Smooth muscle cell of the brain vasculature (primary cell): ENCODE data around the gene TNFAIP8L1.

Experiments used
- DNase-seq: peaks from one replicate; pipeline ENCODE4 v3.0.0-alpha.2; 2012; ENCODE audit warnings: low read depth, low spot score

TNFAIP8L1 gene

GRCh38 chr19:4609878-4610511 lies 29.3 kb upstream of the TNFAIP8L1 start:
- DNase-seq, result no peak

DNA sequence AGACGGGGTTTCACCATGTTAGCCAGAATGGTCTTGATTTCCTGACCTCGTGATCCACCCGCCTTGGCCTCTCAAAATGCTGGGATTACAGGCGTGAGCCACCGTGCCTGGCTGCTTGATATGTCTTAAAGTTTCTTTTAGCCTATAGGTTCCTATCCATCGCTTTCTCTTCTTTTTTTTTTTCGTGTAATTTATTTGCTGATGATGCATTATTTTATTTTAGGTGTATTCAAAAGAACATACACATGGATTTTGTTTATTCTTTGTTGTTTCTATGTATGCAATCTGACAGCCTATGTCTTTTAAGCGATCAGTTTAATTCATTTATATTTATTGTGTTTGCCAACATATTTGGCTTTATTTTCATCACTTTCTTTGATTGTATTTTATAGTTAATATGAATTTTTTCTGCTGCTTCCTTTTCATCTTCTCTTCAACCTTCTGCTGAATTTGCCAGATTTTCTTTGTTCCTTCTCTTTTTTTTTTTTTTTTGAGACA lies 26.0 kb upstream of the TNFAIP8L1 start:
- no peak for DNase-seq

GRCh38 chr19:4618019-4618418 lies 21.3 kb upstream of the TNFAIP8L1 start:
- no peak for DNase-seq

DNA sequence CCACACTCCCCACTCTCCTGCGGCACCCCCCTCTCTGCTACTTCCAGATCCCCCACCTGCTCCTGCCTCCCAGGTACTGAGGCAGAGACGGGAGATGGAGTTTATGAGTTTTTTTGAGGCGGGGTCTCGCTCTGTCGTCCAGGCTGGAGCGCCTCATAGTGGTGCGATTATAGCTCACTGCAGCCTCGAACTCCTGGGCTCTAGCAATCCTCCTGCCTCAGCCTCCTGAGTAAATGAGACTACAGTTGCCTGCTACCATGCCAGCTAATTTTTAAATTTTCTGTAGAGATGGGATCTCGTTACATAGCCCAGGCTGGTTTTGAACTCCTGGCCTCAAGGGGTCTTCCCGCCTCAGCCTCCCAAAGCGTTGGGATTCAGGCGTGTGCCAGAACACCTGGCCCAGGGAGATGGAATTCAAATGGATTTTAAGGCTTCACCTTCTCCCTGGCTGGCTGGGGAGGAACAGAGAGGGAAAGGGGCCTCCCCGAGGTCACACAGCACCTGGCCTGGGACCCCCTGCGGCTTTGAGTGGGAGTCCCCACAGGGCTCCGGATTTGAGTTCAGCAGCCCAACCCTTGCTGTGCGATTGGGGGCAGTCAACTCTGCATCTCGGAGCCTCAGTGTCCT lies 19.5 kb upstream of the TNFAIP8L1 start:
- DNase-seq, result no peak

- DNase-seq, result no peak
These were observed 18.6 kb upstream of the TNFAIP8L1 start for GRCh38 chr19:4620675-4621074.

- DNase-seq, result no peak
These were observed 16.5 kb upstream of the TNFAIP8L1 start for GRCh38 chr19:4622695-4623421.

DNA sequence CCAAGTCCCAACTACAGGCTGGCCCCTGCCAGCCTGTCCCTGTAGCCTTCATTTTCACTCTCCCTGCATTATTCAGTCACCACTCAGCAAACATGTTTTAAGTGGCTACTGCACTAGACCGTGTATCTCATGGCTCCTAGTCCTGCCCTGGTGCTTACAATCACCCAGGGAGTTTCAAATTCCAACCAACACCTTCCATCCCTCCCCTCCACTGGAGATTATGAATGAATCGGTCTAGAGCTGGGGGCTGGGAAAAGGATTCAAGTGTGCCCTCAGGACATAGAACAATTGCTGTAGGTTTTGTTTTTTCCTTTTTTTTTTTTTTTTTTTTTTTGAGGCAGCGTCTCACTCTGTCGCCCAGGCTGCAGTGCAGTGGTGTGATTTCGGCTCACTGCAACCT lies 15.0 kb upstream of the TNFAIP8L1 start:
- DNase-seq, result no peak

- no peak for DNase-seq
These were observed 14.5 kb upstream of the TNFAIP8L1 start for GRCh38 chr19:4624733-4625362.

DNA sequence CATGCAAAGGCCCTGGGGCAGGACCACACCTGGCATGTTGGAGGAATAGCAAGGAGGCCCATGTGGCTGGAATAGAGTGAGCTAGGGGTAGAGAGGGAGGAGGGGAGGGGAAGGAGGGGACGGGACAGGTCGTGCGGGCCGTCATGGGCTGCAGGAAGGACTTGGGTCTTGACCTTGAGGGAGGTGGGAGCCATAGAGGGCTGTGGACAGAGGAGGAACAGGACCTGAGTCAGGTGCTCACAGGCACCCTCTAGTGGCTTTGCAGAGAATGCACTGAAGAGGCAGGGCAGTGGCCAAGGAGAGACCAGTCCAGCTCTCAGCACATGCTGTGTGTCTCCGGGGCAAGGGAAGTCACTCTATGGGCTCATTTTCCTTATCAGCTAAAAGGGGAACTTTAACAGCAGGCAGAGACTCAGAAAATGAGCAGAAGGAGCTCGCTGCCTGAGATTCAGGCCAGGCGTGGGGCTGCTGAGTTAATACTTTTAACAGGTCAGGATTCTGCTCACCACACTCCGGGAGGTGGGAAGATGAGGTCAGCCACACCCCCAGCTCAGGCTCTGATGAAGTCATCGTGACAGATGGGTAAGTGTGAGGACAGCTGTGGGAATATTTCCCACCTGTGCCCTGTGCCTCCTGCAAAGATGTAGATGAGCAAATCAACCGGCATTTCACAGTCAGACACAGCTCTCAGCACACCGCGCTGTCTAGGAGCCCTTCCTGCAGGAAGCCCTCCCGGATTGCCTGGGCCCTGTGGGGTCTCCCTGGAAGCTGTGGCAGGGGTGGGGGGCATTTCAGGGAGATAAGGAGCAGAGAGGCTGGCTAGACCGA lies 6.0 kb upstream of the TNFAIP8L1 start:
- DNase-seq, result peak; percentile 45

- no peak for DNase-seq
These were observed 3.6 kb upstream of the TNFAIP8L1 start for GRCh38 chr19:4635754-4636116.

DNA sequence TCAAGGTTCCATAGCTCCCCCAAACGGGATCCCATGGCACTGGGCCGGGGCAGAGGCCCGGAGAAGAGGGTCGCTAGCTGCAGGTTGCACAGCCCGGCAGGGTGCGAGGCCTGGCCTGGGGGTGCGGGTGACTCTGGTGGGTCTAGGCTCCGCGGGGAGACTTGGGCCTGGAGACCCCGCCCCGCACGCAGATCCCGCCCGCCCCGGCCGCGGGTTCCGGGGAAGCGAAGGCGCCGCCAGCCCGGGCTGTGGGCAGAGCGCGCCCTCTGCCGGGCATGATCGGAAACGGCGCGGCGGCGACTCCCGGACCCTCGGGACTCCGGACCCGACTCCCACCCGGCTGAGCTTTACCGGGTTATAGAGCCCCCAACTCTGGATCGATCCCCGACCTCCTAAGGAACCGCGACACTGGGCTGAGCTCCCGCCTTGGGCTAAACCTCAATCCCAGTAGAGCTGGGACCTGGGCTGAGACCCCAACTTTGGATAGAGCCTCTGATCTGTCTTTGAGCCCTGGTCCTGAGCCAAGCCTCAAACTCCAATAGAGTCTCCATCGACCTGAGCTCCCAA lies 3.1 kb upstream of the TNFAIP8L1 start:
- no peak for DNase-seq

- DNase-seq, result no peak
These were observed 2.6 kb upstream of the TNFAIP8L1 start for GRCh38 chr19:4636761-4637160.

DNA sequence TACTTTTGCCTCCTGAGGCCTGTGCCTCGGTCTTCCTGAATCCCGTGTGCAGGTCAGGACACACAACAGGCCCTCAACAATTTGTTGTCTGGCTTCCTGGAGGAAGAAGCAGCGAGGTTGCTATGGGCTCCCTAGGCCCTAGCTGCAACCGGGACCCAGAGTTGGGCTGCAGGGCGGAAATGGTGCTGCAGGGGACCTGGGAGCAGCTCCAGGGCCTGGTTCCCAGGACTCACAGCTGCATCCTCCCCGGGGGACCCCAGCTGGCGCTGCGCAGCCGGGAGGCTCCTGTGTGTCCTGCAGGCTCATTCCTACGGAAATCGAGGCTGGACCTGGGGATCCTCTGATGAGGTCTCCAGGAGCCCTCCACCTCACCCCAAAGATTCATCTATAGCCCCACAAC lies 999 bp upstream of the TNFAIP8L1 start:
- DNase-seq, result no peak

GRCh38 chr19:4639531-4640246 lies 373 bp downstream of the TNFAIP8L1 start:
- DNase-seq, result no peak

DNA sequence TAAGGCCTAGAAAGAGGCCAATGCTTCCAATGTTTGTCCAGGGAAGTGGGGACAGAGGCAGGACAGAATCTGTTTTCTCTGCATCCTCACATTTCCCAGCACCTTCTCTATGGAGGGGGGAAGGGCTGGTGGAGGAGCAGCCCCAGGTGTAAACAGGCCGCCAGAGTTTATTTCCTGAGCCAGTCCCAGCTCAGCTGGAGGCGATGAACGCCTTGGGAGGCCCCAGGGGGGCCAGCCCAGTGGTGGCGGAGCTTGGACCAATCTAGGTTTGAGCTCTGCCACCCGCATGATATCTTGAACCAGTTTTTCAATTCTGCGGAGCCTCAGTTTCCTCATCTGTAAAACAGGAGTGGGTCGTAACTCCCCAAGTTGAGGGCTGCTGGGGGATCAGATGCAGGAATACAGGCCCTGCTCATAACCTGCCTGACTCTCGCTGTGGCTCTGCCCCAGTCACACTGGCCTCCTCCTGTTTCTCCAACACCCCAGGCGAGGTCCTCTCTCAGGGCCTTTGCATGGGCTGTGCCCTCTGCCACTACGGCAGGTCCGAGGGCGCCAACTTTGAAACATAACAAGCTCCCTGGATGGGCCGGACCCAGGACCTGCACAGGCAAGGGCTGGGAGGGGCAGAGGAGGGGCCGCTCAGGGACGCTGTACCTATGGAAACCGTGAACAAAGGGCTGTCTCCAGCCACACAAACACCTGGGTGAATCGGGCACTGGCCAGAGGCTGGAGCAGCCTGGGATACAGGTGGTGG lies 1.1 kb downstream of the TNFAIP8L1 start:
- no peak for DNase-seq

DNA sequence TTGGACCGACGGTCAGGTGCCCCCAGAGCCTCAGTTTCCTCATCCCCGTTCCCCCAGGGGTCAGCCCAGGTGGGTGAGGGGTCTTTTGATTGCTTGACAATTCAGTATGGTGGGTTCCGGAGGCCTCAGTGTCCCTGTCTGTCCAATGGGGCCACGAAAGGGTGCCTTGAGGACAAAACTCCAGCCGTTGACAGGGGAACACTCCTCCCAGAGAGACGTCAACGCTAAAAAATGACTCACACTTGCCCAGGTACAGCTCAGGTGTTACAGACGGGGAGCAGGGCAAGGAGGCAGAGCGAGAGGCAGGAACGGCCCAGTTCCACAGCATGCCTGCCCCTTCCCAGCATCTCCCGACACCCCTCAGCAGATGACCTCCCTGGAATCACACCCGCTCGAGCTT lies 1.8 kb downstream of the TNFAIP8L1 start:
- no peak for DNase-seq

- no peak for DNase-seq
These were observed 3.3 kb downstream of the TNFAIP8L1 start for GRCh38 chr19:4642625-4643024.

GRCh38 chr19:4645718-4646117 lies 6.4 kb downstream of the TNFAIP8L1 start:
- DNase-seq, result no peak

- DNase-seq, result no peak
These were observed 8.6 kb downstream of the TNFAIP8L1 start for GRCh38 chr19:4647676-4648644.
